HCT116 (cell line): ENCODE data around the gene KANK2.

Source experiments
- CTCF ChIP-seq, 3 experiments: fragments of 200-600 bp in 1 of 3; sonication (generic) in 1 of 3; IDR thresholded peaks in 2 of 3; conservative IDR thresholded peaks in 1 of 3; 2 replicates each; pipeline ENCODE4 v1.5.1; 2012 to 2017; ENCODE audit warnings: low read depth in 2 of 3, low read length in 2 of 3, antibody characterized with exemption in 1 of 3, borderline replicate concordance in 1 of 3, control low read depth in 1 of 3, mild to moderate bottlenecking in 1 of 3, mixed read lengths in 1 of 3, mixed run types in 1 of 3, moderate library complexity in 1 of 3; ENCODE audit not compliant: insufficient read depth in 1 of 3
- TCF7L2 ChIP-seq: IDR thresholded peaks from 2 replicates; pipeline ENCODE4 v1.7.0; 2011; ENCODE audit warnings: borderline replicate concordance, inconsistent platforms; ENCODE audit not compliant: insufficient read depth, insufficient read length; ENCODE audit errors: extremely low read depth

GRCh38 chr19:11198175-11198534, 810 bp upstream of the KANK2 start:
- no peak for TF ChIP-seq CTCF (IDR thresholded peaks at IDR 0.05 in 2 of 3, conservative IDR thresholded peaks at IDR 0.05 in 1 of 3; ENCODE audit: borderline replicate concordance in 1 of 3, insufficient read depth in 1 of 3, low read depth in 2 of 3, low read length in 2 of 3)
- no peak for TF ChIP-seq TCF7L2
